Caki2 (cell line): ENCODE measurements around the gene FAT1. TPM values are rescaled to one million over a fixed set of nuclear protein-coding genes. Genes with fewer than 3 reads are reported as not detected.

Experiments
- DNase-seq: peaks from one replicate; pipeline ENCODE4 v3.0.0-alpha.2; 2015; ENCODE audit warnings: low read depth
- in situ Hi-C: cut with HindIII; loops from 2 replicates; pipeline ENCODE4 v1.10.0; 2016; ENCODE audit warnings: low sequenced_read_pairs, low pct_unique_long_range_greater_than_20kb, mixed read lengths
- total RNA-seq: library from RNA; depleted of rRNA; stranded (reverse); fragments of >200 nt; shearing (Covaris generic); gene quantifications from 2 replicates; pipeline ENCODE4 v1.2.3, GENCODE V29; 2014; ENCODE audit warnings: low replicate concordance

FAT1 gene
- total RNA-seq, 1 experiment from 2014 or later: 107 TPM

DNA sequence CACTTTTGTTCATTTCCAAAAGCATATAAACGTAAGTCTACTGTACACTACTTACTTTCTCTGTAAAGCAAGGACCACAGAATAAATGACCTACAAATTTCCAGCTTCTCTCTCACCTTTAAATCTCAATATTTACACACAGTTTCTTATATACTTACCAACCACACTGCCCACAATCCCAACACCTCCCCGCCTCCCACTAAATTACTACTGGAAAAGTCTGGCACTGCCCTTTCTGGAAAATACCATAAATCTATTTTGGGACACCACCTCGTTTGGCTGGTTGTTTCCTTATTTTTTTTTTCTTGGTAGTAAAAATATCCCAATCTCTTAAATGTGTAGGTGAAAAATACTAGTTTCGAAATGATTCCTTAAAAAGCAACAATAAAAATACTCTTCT lies 19.6 kb downstream of the FAT1 start:
- DNase-seq: no peak
- in situ Hi-C loops: no loop called here

GRCh38 chr4:186703510-186703909 lies 20.1 kb downstream of the FAT1 start:
- no peak for DNase-seq
- in situ Hi-C loops: no loop called here

DNA sequence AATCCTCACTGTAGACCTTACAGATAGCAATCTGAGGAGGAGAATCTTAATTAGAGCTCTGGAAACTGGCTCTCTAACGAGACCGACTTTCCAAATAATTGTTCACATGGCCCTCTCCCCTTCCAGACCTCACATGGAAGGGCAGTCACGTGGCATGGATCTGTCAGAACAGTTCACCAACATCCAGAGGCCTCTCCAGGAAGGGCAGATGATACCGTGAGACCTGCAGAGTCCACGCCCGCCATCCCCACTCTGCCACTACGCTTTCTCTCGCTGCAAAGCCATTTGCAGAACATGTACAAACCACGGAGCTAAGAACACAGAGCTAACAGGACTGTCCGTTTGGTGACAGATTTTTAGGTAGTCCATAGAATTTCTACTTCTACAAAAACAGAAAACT lies 20.7 kb downstream of the FAT1 start:
- DNase-seq: no peak
- in situ Hi-C loops: no loop called here

DNA sequence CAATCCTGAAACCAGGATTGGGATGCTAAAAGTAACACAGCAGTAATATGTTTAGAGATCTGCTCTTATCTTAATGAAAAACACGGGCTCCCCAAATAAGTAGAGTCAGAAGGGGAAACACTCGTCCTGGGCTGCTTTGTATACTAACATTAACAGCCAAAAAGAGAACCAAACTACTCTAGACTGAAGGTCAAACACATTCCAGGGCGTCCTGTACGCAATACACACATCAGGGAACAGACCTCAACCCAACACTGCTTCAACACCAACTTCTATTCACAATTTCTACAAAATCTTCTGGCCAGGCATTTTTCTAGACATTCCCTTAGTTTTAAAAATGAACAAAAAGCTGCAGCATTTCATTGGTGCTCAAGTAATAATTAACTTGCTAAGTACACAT lies 21.4 kb downstream of the FAT1 start:
- in situ Hi-C loops: no loop called here
- DNase-seq: no peak

- no peak for DNase-seq
- in situ Hi-C loops: no loop called here
Measured at GRCh38 chr4:186701788-186702187, 21.9 kb downstream of the FAT1 start.

- in situ Hi-C loops: no loop called here
- DNase-seq: no peak
Measured at GRCh38 chr4:186701273-186701672, 22.4 kb downstream of the FAT1 start.

GRCh38 chr4:186700746-186701145 lies 22.9 kb downstream of the FAT1 start:
- DNase-seq: no peak

DNA sequence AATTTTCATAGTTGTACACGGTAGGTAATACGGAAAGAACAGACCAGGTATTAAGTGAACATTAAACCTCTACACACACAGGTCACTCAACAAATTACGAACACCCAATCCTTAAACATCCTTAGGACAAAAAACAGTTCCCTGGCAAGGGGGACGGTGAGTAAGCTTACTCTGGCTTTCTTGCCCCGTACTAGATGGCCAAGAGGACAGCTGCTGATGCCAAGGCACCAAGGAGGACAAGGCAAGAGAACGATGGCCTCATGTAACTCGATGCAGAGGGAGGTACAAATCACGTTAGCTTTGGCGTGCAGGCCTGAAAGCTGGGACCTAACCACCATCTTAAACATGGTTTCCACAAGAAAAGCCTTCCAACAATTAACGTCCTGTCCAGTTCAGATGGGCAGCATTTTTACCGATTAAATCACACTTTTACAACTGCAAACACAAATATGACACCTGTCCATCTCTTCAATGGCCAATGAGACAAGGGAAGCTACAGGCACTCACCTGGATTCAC lies 23.7 kb downstream of the FAT1 start:
- no peak for DNase-seq
- in situ Hi-C loops: no loop called here

More at GRCh38 chr4:186700746-186701145, 22.9 kb downstream of the FAT1 start:
- in situ Hi-C loops: no loop called here

- in situ Hi-C loops: no loop called here
- no peak for DNase-seq
Measured at GRCh38 chr4:186699298-186699697, 24.4 kb downstream of the FAT1 start.

DNA sequence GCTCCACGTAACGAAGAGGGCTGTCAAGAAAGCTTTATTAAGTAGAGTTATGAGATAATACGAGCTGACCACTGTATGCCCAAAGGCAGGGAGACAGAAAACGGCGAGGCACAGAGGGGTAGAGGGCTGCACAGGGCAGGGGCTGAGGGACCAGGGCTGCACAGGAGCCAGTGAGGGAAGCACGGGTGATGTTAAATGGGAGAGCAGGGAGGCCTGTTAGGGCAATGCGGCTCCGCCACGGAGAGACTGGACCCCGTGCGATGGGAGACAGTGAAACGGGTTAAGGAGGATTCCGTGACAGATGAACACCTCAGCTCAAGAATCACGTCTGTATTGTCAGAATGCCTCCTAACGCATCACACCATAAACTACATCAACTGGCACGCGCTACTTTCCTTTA lies 25.1 kb downstream of the FAT1 start:
- no peak for DNase-seq
- in situ Hi-C loops: no loop called here

- DNase-seq: no peak
- in situ Hi-C loops: no loop called here
Measured at GRCh38 chr4:186698028-186698427, 25.6 kb downstream of the FAT1 start.

DNA sequence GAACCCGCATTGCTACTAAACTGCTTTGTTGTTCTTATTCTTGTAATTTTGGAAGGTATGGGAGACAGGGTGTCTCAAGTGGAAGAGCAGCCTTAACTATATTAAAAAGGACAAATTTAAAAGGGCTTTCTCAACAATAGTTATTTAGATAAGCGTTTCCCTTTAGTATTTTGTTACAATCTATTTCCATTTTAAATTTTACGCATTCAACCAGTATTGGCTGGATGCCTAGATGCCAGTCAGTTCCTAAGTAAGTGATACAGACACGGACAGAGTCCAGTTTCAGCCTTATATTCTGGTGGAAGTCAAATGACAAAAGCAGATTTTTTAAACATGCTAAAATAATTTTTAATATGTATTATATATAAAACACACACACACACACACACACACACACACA lies 28.3 kb downstream of the FAT1 start:
- in situ Hi-C loops: no loop called here
- no peak for DNase-seq

GRCh38 chr4:186693894-186694293 lies 29.8 kb downstream of the FAT1 start:
- DNase-seq: no peak
- in situ Hi-C loops: no loop called here

DNA sequence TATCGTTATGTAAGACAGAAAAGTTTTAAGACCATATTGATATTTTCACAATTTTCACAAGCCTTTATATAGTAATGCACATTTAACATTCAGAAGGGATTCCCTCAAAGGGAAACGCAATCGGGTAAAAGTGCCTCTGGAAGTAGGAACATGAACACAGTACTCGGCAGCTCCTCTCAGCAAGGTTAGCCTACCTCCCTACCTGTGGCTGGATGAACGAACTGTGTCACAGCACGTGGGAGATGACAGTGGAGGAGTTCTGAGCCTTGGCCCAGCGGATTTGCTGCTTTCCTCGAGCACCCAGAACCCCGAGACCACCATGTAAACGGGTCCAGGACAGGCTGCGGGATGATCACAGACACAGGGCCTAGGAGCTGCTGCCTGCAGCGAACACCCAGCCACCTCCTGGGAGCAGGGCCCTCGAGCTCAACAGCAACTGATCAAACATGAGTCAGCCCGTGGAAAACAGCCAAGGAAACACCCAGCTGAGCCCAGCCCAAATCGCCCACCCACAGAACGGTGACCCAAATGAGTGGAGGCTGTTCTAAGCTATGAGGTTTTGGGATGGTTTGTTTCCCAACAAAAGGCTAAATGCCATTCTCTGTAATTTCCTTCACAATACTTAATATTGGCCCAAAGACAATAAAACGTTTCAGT lies 30.4 kb downstream of the FAT1 start:
- in situ Hi-C loops: no loop called here
- DNase-seq: peak; percentile 60

GRCh38 chr4:186691396-186691795 lies 32.3 kb downstream of the FAT1 start:
- DNase-seq: no peak
- in situ Hi-C loops: no loop called here

GRCh38 chr4:186689476-186689875 lies 34.2 kb downstream of the FAT1 start:
- DNase-seq: peak; percentile 51
- in situ Hi-C loops: no loop called here

GRCh38 chr4:186688150-186688943 lies 35.3 kb downstream of the FAT1 start:
- in situ Hi-C loops: no loop called here
- DNase-seq: no peak

DNA sequence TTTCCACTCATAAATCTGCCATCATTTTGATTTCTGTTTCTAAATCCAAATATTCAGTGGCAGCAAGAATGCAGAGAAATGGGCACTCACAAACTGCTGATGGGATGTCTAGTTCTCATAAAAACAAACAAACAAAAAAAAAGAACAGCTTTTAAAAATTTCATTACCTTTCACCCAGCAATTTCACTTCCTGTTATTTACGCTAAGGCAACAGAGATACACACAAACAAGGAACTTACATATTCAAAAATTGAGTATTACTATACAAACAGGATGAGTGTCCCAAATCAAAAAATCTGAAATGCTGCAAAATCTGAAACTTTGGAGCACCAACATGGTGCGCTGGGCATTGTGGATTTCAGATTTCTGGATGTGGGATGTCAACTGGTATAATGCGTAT lies 36.4 kb downstream of the FAT1 start:
- DNase-seq: no peak
- in situ Hi-C loops: no loop called here

DNA sequence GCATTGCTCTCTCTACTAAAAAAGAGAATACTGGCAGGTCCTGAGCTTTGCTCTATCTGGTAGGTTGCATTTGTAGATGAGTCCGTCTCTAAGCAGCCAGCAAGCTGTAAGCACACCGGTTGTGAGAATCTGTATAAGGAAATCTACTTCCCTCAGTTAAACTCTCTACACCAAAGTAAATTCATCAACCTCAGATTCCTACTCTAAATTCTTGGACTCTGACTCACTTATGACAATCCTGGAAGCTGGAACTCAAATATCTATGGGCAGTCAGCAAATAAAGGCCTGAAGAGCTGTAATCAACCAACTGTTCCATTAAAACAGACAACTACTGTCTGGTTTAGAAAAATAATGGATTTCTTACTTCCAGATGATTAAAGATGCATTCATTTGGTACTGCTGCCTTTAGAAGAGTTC lies 37.9 kb downstream of the FAT1 start:
- DNase-seq: peak; percentile 90
- in situ Hi-C loops: no loop called here

DNA sequence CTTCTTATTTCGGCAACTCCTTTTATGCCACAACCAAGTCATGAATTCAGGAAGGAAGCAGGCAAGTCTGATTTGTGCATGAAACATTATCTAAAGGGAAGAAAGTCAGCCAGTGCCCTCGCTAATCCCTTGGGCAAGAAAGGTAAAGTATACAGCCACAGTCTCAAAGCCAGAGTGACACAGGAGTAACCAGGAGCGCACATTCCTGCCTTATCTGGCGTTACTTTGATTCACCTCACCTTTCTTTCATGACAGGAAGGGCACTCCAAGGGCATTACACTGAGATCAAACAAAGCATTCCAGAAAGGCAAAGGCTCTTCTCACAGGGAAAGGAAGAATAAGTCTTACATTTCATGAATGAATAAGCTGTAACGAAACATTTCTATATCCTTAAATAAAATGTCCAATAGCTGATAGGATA lies 38.8 kb downstream of the FAT1 start:
- DNase-seq: peak; percentile 41
- in situ Hi-C loops: no loop called here
